T-helper 22 cell (primary cell): Measurements from ENCODE around the gene SLC17A9.

Experiments used
- DNase-seq: peaks from one replicate; pipeline ENCODE4 v3.0.0-alpha.2; 2020; ENCODE audit warnings: low read depth

The SLC17A9 gene

GRCh38 chr20:62968378-62969178 is 16.1 kb downstream of the SLC17A9 start:
- DNase-seq, result no peak

GRCh38 chr20:62969179-62969760 is 16.8 kb downstream of the SLC17A9 start:
- no peak for DNase-seq

GRCh38 chr20:62969939-62970306 is 17.4 kb downstream of the SLC17A9 start:
- no peak for DNase-seq

- no peak for DNase-seq
These were observed 18.1 kb downstream of the SLC17A9 start for GRCh38 chr20:62970307-62971210.

GRCh38 chr20:62971211-62971949 is 18.9 kb downstream of the SLC17A9 start:
- DNase-seq, result no peak

GRCh38 chr20:62971950-62972844 is 19.7 kb downstream of the SLC17A9 start:
- DNase-seq, result peak; percentile 62

- DNase-seq, result no peak
These were observed 20.6 kb downstream of the SLC17A9 start for GRCh38 chr20:62972845-62973745.

GRCh38 chr20:62975251-62975760 is 22.8 kb downstream of the SLC17A9 start:
- DNase-seq, result no peak

- no peak for DNase-seq
These were observed 23.5 kb downstream of the SLC17A9 start for GRCh38 chr20:62975812-62976508.

- no peak for DNase-seq
These were observed 24.4 kb downstream of the SLC17A9 start for GRCh38 chr20:62976886-62977285.

GRCh38 chr20:62977613-62978560 is 25.4 kb downstream of the SLC17A9 start:
- DNase-seq, result peak; percentile 82

GRCh38 chr20:62978561-62978943 is 26.0 kb downstream of the SLC17A9 start:
- no peak for DNase-seq

- DNase-seq, result no peak
These were observed 26.8 kb downstream of the SLC17A9 start for GRCh38 chr20:62979310-62979709.

GRCh38 chr20:62979876-62980373 is 27.4 kb downstream of the SLC17A9 start:
- no peak for DNase-seq

- DNase-seq, result no peak
These were observed 28.0 kb downstream of the SLC17A9 start for GRCh38 chr20:62980380-62980960.

- peak; percentile 30 for DNase-seq
These were observed 28.5 kb downstream of the SLC17A9 start for GRCh38 chr20:62980970-62981369.
